22Rv1 (cell line): ENCODE data around the gene PKMYT1.

Experiments
- H3K27ac ChIP-seq: fragments of 450-650 bp; 2 replicates; pipeline ENCODE4 v1.5.1; 2017
- ZFX ChIP-seq: fragments of 450-650 bp; IDR thresholded peaks from 2 replicates; pipeline ENCODE4 v1.6.1; 2017; ENCODE audit warnings: antibody characterized with exemption, borderline replicate concordance
- TF ChIP-seq, protein P1 (sequence below): fragments of 450-650 bp; IDR thresholded peaks from 2 replicates; pipeline ENCODE4 v1.5.1; 2017; ENCODE audit warnings: mild to moderate bottlenecking

PKMYT1 gene

DNA sequence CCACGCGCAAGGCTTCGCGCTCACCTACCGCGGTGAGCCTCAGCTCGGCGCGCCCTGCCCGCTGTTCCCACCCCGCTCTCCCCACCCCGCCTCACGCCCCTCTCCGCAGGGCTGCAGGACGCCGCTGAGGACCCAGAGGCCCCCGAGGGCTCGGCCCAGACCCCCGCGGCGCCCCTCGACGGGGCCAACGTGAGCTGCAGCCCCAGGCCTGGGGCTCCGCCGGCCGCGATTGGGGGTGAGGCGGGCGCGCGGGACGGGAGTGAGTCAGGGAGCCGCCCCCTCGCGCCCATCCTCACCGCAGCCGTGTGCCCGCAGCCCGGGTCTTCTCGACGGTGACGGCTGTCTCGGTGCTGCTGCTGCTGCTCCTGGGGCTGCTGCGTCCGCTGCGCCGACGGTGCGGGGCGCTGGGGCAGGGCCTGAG, 13.0 kb downstream of the PKMYT1 start:
- TF ChIP-seq ZFX = no peak
- TF ChIP-seq, protein P1, sequence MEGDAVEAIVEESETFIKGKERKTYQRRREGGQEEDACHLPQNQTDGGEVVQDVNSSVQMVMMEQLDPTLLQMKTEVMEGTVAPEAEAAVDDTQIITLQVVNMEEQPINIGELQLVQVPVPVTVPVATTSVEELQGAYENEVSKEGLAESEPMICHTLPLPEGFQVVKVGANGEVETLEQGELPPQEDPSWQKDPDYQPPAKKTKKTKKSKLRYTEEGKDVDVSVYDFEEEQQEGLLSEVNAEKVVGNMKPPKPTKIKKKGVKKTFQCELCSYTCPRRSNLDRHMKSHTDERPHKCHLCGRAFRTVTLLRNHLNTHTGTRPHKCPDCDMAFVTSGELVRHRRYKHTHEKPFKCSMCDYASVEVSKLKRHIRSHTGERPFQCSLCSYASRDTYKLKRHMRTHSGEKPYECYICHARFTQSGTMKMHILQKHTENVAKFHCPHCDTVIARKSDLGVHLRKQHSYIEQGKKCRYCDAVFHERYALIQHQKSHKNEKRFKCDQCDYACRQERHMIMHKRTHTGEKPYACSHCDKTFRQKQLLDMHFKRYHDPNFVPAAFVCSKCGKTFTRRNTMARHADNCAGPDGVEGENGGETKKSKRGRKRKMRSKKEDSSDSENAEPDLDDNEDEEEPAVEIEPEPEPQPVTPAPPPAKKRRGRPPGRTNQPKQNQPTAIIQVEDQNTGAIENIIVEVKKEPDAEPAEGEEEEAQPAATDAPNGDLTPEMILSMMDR = 0 out of 2 replicates have a peak, but pooled peaks have one; percentile 16
- peak overlapping the region; percentile 99 for H3K27ac ChIP-seq

DNA sequence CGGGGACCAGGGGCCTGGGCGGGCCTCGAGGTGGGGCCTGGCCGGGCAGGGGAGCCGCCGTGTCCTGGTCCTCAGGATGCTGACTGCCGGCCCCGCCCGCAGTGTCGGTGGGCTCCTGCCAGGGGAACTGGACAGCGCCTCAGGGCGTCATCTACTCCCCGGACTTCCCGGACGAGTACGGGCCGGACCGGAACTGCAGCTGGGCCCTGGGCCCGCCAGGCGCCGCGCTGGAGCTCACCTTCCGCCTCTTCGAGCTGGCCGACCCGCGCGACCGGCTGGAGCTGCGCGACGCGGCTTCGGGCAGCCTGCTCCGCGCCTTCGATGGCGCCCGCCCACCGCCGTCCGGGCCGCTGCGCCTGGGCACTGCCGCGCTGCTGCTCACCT, 13.4 kb downstream of the PKMYT1 start:
- TF ChIP-seq, protein P1 = peak; percentile 38
- TF ChIP-seq ZFX = no peak

DNA sequence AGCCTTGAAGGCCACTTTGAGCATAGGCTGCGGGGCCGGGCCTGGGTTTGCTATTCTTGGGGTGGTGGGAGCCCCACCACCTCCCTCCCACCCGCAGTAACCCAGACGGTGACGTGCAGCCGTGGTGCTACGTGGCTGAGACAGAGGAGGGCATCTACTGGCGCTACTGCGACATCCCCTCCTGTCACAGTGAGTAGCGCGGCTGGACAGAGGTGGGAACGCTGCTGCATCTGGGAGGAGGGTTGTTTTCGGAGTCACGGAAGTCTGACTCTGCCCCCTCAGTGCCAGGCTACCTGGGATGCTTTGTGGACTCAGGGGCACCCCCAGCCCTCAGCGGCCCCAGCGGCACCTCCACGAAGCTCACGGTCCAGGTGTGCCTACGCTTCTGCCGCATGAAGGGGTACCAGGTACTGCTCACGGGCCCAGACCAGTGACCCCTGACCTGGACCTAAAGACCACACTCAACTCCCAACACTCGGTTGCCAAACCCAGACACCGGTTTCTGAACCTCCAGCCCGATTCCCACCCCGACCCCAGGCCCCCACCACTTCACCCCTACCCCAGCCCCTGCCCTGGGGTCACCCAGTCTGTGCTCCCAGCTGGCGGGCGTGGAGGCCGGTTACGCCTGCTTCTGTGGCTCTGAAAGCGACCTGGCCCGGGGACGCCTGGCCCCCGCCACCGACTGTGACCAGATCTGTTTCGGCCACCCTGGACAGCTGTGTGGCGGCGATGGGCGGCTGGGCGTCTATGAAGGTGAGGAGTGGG, 14.0 kb downstream of the PKMYT1 start:
- peak overlapping the region; percentile 99 for H3K27ac ChIP-seq
- no peak for TF ChIP-seq ZFX
- TF ChIP-seq, protein P1 = no peak

More for the DNA sequence above, 13.4 kb downstream of the PKMYT1 start:
- H3K27ac ChIP-seq = peak overlapping the region; percentile 99

DNA sequence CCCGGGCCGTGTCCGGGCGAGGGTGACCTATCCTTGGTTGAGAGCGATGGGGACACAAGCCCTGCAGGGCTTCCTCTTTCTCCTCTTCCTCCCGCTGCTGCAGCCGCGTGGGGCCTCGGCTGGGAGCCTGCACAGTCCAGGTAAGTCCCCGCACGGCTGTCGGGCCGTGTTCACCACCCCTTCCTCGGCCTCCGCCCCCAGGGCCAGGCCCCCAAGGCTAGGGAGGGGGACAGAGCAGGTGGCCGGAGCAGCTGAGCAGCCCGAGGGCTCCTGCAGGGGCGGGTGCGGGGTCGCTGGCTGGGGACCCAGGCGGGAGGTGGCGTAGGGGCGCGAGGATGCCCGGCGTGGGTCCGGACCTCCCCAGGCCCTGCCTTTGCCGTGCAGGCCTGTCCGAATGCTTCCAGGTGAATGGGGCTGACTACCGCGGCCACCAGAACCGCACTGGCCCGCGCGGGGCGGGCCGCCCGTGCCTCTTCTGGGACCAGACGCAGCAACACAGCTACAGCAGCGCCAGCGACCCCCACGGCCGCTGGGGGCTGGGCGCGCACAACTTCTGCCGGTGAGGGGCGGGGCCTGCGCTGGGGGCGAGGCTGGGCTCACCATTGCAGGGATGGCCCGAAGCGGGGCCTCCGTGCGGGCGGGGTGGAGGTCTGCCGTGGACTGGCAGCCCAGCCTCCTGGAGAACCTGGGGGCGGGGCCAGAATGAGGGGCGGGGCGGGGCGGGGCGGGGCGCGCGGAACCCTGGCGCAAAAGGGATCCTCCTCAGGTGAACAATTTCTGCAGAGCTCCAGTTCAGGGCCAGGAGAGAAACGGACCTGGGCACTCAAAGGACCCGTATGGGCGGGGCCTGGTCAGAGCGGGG, 15.5 kb downstream of the PKMYT1 start:
- peak overlapping the region; percentile 99 for H3K27ac ChIP-seq
- no peak for TF ChIP-seq ZFX
- TF ChIP-seq, protein P1 = peak; percentile 12

DNA sequence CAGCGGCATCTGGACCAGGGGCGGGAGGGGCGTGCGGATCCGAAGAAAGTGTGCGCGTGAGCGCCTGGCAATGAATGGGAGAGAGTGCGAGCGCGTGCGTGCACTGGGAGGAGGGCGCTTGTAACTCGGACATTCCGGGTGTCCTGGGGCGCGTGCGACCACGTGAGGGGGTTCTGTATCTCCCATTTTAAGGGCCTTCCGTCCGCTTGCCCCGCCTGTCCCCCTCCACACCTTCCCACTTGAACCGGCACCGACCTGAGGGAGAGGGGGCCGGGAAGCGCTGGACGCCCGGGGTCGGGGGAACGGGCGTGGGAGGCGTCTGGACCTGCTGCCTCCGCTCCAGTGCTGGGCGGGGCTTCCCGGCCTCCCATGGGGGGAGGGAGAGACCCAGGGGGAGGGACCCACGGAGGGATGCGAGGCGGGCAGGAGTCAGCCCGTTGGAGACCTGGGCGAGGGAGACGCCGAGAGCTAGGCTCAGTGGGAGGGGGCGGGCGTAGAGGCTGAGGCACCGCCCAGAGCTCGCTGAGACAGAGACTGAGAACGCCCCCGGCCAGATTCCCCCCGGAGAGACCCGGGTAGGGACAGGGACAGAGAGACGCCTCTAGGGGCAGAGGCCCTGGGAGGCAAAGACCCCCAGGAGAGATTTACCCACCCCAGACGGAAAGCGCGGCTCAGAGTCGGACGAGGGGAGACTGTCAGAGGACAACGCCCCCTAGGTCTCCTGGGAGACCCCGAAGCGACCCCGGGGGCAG, 16.3 kb downstream of the PKMYT1 start, which contains the start of gene KREMEN2:
Gene KREMEN2, plus strand, starts transcription at position 553 of the 752 bp plus-strand sequence. CDS start 246 bp downstream, outside the sequence.
- TF ChIP-seq, protein P1 = peak; percentile 34
- no peak for TF ChIP-seq ZFX
- H3K27ac ChIP-seq = peak within 1 kb of the TSS; percentile 99

DNA sequence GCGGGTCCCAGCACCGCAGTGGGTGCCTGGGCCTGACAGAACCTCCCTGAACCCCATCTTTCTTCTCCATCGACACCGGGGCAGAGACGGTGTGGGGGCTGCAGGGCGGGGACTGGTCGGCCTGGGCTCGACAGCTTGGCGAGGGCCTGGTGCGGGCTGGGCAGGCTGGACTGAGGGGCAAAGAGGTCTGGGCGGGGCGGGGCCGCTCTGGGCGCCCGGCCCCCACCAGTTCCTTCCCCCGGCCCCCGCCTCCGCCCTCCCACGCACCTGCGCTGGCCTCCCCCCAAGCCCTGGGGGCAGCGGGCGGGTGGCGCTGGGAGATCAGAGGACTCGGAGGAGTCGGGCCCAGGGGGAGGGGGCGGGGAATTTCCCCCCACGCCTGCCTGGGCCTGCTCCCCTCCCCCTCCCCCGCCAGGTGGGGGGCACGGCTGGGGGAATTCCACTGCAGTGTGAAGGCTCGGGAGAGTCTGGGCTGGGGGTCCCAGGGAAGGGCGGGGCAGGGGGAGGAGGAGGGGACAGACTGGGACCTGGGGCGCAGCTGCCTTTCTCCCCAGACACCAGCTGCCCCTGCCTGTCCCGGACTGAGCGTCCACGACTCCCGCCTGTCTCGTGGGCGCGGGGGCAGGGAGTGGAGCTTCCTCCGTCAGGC, 17.0 kb downstream of the PKMYT1 start:
- TF ChIP-seq ZFX = no peak
- TF ChIP-seq, protein P1 = no peak
- peak overlapping the region; percentile 99 for H3K27ac ChIP-seq
